Stimulated activated CD8-positive, alpha-beta memory T cell treated with anti-CD3 and anti-CD28 coated beads, Interleukin-12 subunit alpha, Interleukin-12 subunit beta, amount 100 ng/mL, for 24 hours (primary cell): ENCODE results near the gene PSMC3IP.
"Not testable (repeated sequence)": the region's sequence is repeated elsewhere in the genome, so short reads cannot be mapped to it uniquely, and the experiment has no call there.

ENCODE experiments used
- DNase-seq: peaks from one replicate; pipeline ENCODE4 v3.0.0-alpha.2; 2020; ENCODE audit errors: extremely low read depth

Gene PSMC3IP

GRCh38 chr17:42561897-42562387, 15.6 kb downstream of the PSMC3IP start, which contains the start of gene COASY:
Gene COASY, plus strand, starts transcription at chr17:42562148. Its CDS starts 475 bp downstream, at chr17:42562623.
- peak; percentile 81 for DNase-seq

DNA sequence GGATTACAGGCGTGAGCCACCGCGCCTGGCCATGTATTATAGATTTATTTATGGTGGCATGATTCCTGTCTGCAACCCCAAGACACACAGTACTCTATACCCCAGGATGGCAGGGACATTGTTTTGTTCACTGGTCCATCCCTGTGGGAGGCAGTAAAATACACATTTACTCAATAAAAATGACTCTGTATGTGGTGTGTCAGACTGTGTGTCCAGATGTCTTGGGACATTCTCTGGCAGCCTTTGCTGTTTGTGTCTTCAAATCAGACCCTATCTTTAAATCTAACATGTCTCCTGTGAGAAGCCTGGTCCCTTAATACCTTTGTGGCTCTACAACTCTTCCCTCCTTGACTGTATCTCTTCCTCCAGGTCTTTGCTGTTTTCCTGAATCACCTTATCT, 17.3 kb downstream of the PSMC3IP start:
- no peak for DNase-seq

GRCh38 chr17:42559075-42559474, 18.5 kb downstream of the PSMC3IP start:
- no peak for DNase-seq

GRCh38 chr17:42555961-42556617, 21.4 kb downstream of the PSMC3IP start:
- DNase-seq = not testable (repeated sequence)

- no peak for DNase-seq
These were observed 22.4 kb downstream of the PSMC3IP start for GRCh38 chr17:42555122-42555622.

DNA sequence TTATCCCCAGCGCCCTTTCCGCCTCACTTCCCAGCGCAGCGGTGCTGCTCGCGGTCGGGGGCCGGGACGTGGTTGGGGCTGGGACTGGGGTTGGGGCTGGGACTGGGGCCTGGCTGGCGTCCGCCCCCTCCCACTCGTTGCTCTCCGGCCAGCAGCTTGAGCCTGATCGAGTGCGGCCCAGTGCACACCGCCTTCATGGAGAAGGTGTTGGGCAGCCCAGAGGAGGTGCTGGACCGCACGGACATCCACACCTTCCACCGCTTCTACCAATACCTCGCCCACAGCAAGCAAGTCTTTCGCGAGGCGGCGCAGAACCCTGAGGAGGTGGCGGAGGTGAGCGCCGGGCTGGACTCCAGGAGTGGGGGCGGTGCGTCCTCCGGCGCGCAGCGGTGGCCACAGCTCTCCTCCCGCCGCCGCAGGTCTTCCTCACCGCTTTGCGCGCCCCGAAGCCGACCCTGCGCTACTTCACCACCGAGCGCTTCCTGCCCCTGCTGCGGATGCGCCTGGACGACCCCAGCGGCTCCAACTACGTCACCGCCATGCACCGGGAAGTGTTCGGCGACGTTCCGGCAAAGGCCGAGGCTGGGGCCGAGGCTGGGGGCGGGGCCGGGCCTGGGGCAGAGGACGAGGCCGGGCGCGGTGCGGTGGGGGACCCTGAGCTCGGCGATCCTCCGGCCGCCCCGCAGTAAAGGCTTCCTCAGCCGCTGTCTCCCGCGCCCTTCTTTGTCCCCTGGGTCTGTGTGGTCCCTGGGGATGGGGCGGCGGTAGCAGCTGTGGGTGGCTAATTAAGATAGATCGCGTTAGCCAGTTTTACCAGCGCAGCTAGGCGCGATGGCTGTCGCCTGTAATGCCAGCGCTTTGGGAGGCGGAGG, 23.0 kb downstream of the PSMC3IP start:
- DNase-seq = peak; percentile 59

- no peak for DNase-seq
These were observed 23.7 kb downstream of the PSMC3IP start for GRCh38 chr17:42553866-42554249.

DNA sequence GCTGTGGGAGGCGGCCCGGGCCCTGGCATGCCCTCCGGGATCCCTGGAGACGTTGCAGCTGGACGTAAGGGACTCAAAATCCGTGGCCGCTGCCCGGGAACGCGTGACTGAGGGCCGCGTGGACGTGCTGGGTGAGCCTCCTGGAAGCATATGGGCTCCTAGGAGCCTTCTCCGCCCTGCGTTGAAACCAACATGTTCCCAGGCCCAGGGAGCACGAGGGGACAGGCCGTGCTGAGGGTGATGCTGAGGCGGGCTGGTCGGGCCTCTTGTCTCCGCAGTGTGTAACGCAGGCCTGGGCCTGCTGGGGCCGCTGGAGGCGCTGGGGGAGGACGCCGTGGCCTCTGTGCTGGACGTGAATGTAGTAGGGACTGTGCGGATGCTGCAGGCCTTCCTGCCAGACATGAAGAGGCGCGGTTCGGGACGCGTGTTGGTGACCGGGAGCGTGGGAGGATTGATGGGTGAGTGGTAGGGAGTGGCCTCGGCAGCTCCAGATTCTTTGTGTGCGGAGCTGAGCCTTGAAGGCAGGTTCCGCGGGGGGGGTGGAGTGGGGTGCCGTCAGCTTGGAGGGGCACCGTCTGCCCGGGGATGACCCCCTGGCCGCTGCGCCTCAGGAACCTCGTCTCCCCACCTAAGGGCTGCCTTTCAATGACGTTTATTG, 24.2 kb downstream of the PSMC3IP start:
- DNase-seq = no peak

- not testable (repeated sequence) for DNase-seq
These were observed 24.8 kb downstream of the PSMC3IP start, which contains the start of gene HSD17B1 for GRCh38 chr17:42552736-42553135. Gene HSD17B1, plus strand, starts transcription at chr17:42552923. Its CDS starts 11 bp downstream, at chr17:42552934.

- DNase-seq = no peak
These were observed 28.4 kb downstream of the PSMC3IP start for GRCh38 chr17:42548993-42549755.

- DNase-seq = peak; percentile 46
These were observed 29.3 kb downstream of the PSMC3IP start for GRCh38 chr17:42548070-42548837.

DNA sequence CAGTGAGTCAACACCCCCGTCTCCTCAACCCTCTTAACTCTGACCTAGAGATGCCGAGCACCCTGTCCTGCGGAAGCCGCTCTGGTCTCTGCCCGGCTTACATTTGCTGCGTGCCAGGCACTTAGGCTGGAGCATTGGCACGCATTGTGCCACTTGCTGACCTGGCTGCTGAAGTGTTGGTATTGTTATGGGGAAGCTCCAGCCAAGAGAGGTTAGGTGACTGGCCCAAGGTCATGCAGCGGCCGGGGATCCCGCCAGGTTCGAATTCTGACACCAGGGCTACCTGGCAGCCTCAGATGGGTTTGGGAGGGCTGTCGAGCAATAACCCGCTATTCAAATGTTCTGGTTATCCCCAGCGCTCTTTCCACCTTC, 29.8 kb downstream of the PSMC3IP start:
- DNase-seq = no peak

DNA sequence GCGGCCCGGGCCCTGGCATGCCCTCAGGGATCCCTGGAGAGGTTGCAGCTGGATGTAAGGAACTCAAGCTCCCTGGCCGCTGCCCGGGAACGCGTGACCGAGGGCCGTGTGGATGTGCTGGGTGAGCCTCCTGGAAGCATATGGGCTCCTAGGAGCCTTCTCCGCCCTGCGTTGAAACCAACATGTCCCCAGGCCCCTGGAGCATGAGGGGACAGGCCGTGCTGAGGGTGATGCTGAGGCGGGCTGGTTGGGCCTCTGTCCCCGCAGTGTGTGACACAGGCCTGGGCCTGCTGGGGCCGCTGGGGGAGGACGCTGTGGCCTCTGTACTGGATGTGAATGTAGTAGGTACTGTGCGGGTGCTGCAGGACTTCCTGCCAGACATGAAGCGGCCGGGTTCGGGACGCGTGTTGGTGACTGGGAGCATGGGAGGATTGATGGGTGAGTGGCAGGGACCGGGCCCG, 30.5 kb downstream of the PSMC3IP start:
- DNase-seq = no peak

DNA sequence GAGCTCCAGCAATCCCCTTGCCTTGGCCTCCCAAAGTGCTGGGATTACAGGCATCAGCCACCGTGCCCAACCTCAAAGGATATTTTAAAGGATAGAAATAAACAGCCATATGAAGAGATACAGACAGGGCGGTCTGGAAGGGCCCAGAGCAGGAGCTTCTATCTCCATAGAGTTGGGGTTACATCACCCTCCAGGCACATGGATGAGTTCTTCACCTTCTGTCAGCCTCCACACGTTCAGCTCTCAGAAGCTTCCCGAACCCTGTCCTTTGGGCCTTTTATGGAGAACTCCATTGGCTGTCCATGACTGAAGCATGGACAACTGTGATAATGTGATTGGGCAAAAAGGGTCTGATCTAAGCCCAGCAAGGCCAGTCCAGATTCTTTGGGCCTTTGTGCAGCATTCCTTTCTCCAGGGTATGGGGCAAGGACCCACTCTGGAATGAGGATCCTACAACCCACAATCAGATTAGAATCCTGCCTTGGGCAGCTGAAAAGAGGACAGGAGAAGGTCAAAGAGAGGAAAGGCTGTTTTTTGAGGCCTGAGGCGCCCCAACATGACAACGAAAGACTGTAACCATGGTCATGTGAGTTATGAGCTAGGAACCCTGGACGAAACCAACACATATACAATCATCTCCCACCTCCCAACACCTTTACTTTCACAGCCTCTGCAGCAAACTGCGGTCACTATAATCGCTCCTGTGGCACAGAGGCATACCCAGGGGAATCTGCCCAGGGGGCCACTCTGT, 31.6 kb downstream of the PSMC3IP start:
- DNase-seq = not testable (repeated sequence)

DNA sequence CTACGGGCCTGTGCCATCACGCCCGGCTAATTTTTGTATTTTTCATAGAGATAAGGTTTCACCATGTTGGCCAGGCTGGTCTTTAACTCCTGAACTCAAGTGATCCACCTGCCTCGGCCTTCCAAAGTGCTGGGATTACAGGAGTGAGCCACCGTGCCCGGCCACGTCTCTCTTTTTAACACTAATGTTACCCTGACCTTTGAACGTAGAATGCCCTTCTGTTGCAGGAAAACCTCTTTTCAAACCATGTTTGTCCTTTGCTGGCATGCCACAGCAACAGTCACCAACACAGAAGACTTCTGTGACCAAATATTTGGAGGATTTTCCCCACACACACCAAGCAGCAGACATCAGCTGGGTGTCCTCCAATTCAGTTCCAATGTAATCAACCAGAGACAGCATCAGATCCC, 32.6 kb downstream of the PSMC3IP start:
- no peak for DNase-seq

GRCh38 chr17:42543190-42544079, 34.1 kb downstream of the PSMC3IP start:
- DNase-seq = no peak

DNA sequence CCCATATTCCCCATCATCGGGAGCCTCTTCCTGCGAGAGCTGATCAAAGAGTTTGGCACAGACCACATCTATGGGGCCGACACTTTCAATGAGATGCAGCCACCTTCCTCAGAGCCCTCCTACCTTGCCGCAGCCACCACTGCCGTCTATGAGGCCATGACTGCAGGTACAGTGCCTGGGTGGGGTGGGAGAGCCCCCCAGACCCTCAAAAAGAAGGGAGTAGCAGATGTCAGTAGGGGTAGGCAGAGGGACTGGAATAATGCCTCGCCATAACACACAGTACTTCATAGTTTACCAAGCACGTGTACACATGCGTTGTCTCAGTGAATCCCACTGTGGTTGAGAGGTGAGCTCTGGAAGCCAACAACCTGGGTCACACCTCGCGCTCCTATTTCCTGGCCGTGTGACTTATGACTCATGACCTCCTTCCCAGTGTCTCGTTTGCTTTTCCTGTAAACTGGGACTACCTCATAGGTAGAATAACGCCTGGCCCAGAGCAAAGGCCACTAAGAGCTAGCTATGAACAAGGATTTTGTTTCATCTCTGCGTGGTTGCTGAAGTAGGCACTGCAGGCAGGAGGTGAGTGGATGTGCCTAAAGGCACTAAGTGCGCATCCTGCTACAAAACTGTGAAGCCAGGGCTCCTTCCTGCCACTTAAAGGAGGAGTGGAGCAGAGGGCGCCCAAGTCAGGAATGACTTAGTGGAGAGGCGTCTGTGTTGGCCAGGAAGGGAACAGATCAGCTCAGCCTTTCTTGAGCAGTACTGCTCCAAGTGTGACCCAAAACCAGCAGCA, 36.3 kb downstream of the PSMC3IP start:
- no peak for DNase-seq

- DNase-seq = not testable (repeated sequence)
These were observed 37.0 kb downstream of the PSMC3IP start for GRCh38 chr17:42540558-42540957.
